ENCODE measurements around the gene APOBEC3B.
A peak's percentile ranks its signal among the peaks of the same experiment; 100 is the strongest.
"Not testable (repeated sequence)": the region's sequence is repeated elsewhere in the genome, so short reads cannot be mapped to it uniquely, and the experiment has no call there.

The APOBEC3B gene

DNA sequence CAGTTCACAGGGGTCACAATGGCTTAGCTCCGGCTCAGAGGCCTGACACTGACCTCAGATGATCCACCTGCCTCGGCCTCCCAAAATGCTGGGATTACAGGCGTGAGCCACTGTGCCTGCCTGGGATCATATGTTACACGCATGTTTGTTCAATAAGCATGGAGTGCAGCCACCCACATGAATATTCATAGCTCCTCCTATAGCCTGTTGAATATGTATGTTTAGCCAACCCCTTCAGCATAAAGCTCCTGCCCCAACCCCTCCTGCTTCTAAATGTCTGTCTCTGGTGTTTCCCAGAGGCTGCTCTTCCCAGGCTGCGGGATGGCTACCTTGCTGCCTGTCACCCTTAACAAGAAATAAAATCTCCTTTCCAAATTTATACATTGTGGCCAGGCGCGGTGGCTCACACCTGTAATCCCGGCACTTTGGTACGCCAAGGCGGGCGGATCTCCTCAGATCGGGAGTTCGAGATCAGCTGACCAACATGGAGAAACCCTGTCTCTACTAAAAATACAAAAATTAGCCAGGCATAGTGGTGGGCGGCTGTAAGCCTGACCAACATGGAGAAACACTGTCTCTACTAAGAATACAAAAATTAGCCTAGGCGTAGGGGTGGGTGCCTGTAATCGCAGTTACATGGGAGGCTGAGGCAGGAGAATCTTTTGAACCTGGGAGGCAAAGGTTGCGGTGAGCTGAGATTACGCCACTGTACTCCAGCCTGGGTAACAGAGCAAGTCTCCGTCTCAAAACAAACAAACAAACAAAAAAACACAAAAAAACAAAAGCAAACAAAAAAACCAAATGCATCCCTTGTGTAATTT is 57.4 kb downstream of the APOBEC3B start:
- no peak for DNase-seq

DNA sequence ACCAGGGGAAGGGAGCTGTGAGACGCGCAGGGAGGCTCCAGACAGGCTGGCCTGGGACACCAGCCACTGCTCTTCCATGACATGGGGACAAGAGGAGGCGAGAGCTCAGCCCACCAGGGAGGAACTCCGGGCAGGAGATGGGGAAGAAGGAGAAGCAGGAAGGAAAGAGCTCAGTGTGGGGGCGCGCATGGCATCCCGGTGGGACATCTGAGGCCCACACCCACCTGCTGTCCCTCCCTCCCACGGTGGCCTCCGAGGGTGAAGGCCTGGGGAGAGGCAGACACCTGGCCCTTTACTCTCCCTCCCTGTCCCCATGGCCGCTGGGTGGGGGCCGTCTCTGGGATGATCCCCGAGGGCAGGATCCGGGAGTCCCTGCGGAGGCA is 58.0 kb downstream of the APOBEC3B start:
- not testable (repeated sequence) for DNase-seq

DNA sequence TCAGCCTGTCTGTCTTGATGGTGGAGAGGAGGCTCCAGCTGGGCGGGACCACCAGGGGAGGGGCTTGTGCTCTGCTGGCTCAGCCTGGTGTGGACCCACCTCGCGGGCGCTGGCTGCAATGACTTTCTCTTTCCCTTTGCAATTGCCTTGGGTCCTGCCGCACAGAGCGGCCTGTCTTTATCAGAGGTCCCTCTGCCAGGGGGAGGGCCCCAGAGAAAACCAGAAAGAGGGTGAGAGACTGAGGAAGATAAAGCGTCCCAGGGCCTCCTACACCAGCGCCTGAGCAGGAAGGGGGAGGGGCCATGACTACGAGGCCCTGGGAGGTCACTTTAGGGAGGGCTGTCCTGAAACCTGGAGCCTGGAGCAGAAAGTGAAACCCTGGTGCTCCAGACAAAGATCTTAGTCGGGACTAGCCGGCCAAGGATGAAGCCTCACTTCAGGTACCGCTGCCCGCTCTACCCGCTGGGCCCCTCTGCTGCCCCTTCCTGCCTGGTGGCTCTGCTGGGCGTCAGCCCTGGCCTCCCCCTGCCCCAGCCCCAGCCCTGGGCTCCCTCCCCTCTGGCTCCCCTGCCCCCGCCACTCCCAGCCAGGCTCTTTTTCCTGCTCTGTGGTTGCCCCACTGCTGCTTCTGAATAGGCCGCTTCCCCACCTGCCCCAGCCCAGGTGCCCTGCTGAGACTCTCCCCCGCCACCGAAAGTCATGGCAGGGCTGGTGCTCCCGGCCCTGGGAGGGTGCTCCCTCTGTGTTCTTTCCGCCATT is 58.6 kb downstream of the APOBEC3B start, which contains the start of gene APOBEC3F:
Gene APOBEC3F (plus strand): TSS at position 327 of the 759 bp plus-strand sequence. CDS start 97 bp downstream, at position 424.
- peak; percentile 75 for DNase-seq

DNA sequence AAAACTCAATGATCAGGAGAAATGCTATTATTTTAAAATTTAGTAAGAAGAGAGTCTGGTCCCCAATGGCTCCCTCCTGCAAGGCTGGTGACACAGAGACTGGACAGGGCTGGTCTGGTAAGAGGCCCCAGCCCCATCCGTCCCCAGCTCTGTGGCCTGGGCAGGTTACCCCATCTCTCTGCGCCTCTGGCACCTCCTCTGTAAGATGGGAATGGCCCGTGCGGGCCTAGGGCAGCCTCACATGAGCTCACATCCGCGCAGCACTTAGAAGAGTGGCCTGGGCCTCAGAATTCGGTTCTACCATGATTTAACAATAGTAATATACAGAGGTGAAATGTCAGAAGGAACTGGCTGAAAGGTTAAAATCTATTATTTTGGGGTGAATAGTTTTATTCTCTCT is 59.8 kb downstream of the APOBEC3B start:
- no peak for DNase-seq
